Diencephalon (tissue), 1 donor: ENCODE measurements around the gene SLC4A11. TPM values are rescaled to one million over a fixed set of nuclear protein-coding genes. Genes with fewer than 3 reads are reported as not detected.

Experiments
- total RNA-seq: library from RNA; depleted of rRNA; stranded (reverse); fragments of >200 nt; gene quantifications from one replicate; pipeline ENCODE4 v1.2.3, GENCODE V29; 2014

Gene SLC4A11
- total RNA-seq = not detected

GRCh38 chr20:3239026-3239866 is at the start of gene SLC4A11:
Gene SLC4A11, minus strand, starts transcription at chr20:3239190. Its CDS starts 53 bp downstream, at chr20:3239137.

GRCh38 chr20:3209257-3209945 is 29.6 kb downstream of the SLC4A11 start, which contains the start of gene ITPA:
Gene ITPA, plus strand, starts transcription at chr20:3209498. Its CDS starts 54 bp downstream, at chr20:3209552.

GRCh38 chr20:3204124-3204794 is 34.7 kb downstream of the SLC4A11 start, which contains the start of gene DDRGK1:
Gene DDRGK1, minus strand, starts transcription at chr20:3204682. Its CDS starts 55 bp downstream, at chr20:3204627.

Other genes with a start within 250 kb of the SLC4A11 start
- gene GNRH2, start 195.6 kb downstream of the SLC4A11 start, total RNA-seq = not detected
- gene MRPS26, start 193.1 kb downstream of the SLC4A11 start, total RNA-seq = 31.4 TPM
- gene OXT, start 167.6 kb downstream of the SLC4A11 start, total RNA-seq = 46.4 TPM
- 51.9 TPM for gene AVP, start 154.5 kb downstream of the SLC4A11 start, total RNA-seq
- gene FASTKD5, start 79.3 kb downstream of the SLC4A11 start, total RNA-seq = 19.8 TPM
- 2.5 TPM for gene UBOX5, start 79.3 kb downstream of the SLC4A11 start, total RNA-seq
- 36.9 TPM for gene LZTS3, start 65.6 kb downstream of the SLC4A11 start, total RNA-seq
- 33.0 TPM for gene DDRGK1, start 34.5 kb downstream of the SLC4A11 start, total RNA-seq
- gene ITPA, start 29.7 kb downstream of the SLC4A11 start, total RNA-seq = 39.9 TPM
- gene DNAAF9, start 168.5 kb upstream of the SLC4A11 start, total RNA-seq = 42.0 TPM
- gene ATRN, start 231.8 kb upstream of the SLC4A11 start, total RNA-seq = 59.3 TPM